HL-60 (cell line): Measurements from ENCODE around the gene NRXN3.

Source experiments
- CTCF ChIP-seq: IDR thresholded peaks from one replicate; pipeline ENCODE4 v1.5.1; 2011; ENCODE audit warnings: low read length, control low read depth, inconsistent platforms; ENCODE audit not compliant: insufficient read depth
- POLR2AphosphoS5 ChIP-seq: IDR thresholded peaks from 2 replicates; pipeline ENCODE4 v1.6.1; 2012; ENCODE audit warnings: low read depth
- REST ChIP-seq: IDR thresholded peaks from 2 replicates; pipeline ENCODE4 v1.6.1; 2012; ENCODE audit warnings: low read depth; ENCODE audit not compliant: insufficient replicate concordance

- no peak for TF ChIP-seq CTCF
- no peak for TF ChIP-seq POLR2AphosphoS5
- no peak for TF ChIP-seq REST
Observed at GRCh38 chr14:79376557-79376956, 1206.4 kb downstream of the NRXN3 start.
